ENCODE data around the gene SPIRE2.

- TF ChIP-seq CTCF (IDR thresholded peaks at IDR 0.05; ENCODE audit: low read depth, low read length): no peak
- no peak for TF ChIP-seq EZH2phosphoT487 (IDR thresholded peaks at IDR 0.05; ENCODE audit: low read depth)
Measured at GRCh38 chr16:89907055-89907814, 79.0 kb downstream of the SPIRE2 start.

Measured in OCI-LY3 (cell line).